Measurements from ENCODE around the gene PRCP. TPM values are rescaled to one million over a fixed set of nuclear protein-coding genes. Genes with fewer than 3 reads are reported as not detected.
A peak's percentile ranks its signal among the peaks of the same experiment; 100 is the strongest.

Gene PRCP
- polyA plus RNA-seq, 6 donors from 2014 or later = 133 to 176 (median 152) TPM

GRCh38 chr11:82902880-82903279 is 2.6 kb upstream of the PRCP start:
- Mint-ChIP-seq H3K36me3 (no peaks in the 10 kb centered on the region), H3K27me3 (no peaks in the 10 kb centered on the region), H3K27ac (peak overlapping the region in 1 of 6 donors; percentile 100), H3K4me3 (peak overlapping the region in 7 of 8 donors; percentile 4 to 99 (median 94)), H3K4me1 (peaks cover 44 to 54% (median 52%) of the 10 kb centered on the region in 3 donors), H3K9me3 (no peaks in the 10 kb centered on the region)
- no peak for DNase-seq
- ATAC-seq (ENCODE audit: low read depth in 2 of 2) = no peak

DNA sequence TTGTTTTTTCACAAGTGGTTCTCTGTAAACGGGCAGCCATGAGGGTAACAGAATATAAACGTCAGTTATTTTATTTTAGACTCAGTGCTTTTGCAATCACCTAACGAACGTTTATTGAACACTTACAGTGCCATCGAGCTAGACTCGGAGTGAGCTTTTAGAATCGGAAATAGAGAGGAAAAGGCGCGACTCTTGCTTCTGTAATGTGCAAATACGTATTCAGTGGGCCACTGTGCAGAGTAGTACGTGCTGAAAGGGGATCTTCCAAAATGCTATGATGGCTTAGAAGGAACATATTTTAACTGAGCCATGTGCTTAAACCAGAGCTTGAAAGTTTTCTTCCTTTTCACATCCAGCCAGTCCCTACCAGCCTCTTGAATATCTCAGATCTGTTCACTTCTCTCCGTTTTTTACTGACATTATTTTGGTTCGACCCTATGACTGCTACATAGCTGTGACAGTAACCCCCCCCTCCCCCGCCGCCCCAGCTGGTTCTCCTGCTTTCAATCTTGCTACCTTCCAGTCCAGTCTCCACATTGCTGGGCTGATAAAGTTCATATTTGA is 1.8 kb upstream of the PRCP start:
- no peaks in the 10 kb centered on the region for H3K9me3 Mint-ChIP-seq
- H3K27ac Mint-ChIP-seq = peak overlapping the region; percentile 99 to 100 (median 100)
- H3K4me3 Mint-ChIP-seq = peak overlapping the region; percentile 91 to 100 (median 99)
- ATAC-seq (ENCODE audit: low read depth in 2 of 2) = no peak
- no peak for DNase-seq
- no peaks in the 10 kb centered on the region for H3K27me3 Mint-ChIP-seq
- H3K4me1 Mint-ChIP-seq = peaks cover 45 to 53% (median 51%) of the 10 kb centered on the region in 3 donors
- H3K36me3 Mint-ChIP-seq = peaks cover 0 to 1% of the 10 kb centered on the region in 2 donors

DNA sequence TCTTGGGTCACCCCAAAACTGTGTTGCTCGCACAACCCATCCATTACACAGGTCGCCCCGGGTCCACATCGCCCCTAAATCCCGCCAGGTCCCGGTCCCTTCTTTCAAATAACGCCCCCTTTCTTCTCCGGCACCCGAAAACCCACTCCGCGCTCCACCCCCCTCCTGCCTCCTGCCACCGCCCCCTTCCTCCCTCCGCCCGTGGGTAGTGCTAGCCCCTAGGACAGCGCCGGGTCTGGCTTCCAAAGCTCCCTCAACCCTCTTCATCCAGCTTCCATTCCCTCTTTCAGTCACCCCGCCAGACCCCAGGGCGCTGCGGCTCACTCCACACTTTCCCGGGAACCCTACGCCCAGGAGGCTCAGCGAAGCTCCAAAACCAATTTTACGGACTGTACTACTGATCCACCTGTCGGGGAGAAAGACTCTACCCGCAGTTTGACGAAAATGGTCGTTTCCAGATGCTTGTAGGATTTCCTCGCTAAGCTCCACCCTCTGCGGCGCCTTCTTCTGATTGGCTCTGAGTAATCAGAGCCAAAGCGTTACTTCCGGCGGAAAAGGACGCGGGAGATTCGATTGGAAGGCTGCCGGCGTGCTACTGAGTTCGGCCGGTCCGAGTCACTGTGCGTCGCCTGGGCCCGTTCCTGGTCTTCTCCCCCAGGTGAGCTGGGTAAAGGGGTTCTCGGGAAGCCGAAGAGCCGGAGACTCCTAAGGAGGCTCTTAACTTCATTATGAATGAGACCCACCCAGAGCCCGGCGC is 1.1 kb upstream of the PRCP start, which contains the start of gene DDIAS:
TSS of gene DDIAS (plus strand) at position 572 of the 757 bp plus-strand sequence. CDS start 13,003 bp downstream, outside the sequence.
- peaks cover 48 to 53% (median 51%) of the 10 kb centered on the region in 3 donors for H3K4me1 Mint-ChIP-seq
- peaks cover 0 to 6% of the 10 kb centered on the region in 2 donors for H3K36me3 Mint-ChIP-seq
- DNase-seq = peak; percentile 95
- no peaks in the 10 kb centered on the region for H3K27me3 Mint-ChIP-seq
- H3K9me3 Mint-ChIP-seq = peaks cover 0 to 4% (median 0%) of the 10 kb centered on the region in 7 donors
- peak; percentile 62 to 64 for ATAC-seq (ENCODE audit: low read depth in 2 of 2)
- H3K4me3 Mint-ChIP-seq = peak within 1 kb of the TSS; percentile 91 to 100 (median 99)
- peak within 1 kb of the TSS; percentile 99 to 100 (median 100) for H3K27ac Mint-ChIP-seq

- peak overlapping the region; percentile 99 to 100 (median 100) for H3K27ac Mint-ChIP-seq
- peaks cover 0 to 10% (median 5%) of the 10 kb centered on the region in 7 donors for H3K9me3 Mint-ChIP-seq
- DNase-seq = no peak
Measured at GRCh38 chr11:82899957-82900276, 313 bp downstream of the PRCP start.

GRCh38 chr11:82899186-82899820 is 927 bp downstream of the PRCP start:
- H3K27ac Mint-ChIP-seq = peak overlapping the region; percentile 90 to 100 (median 100)
- H3K36me3 Mint-ChIP-seq = peaks cover 4 to 6% of the 10 kb centered on the region in 2 donors
- peak in 1 of 2 donors; percentile 4 for ATAC-seq (ENCODE audit: low read depth in 2 of 2)
- H3K9me3 Mint-ChIP-seq = peaks cover 0 to 10% (median 5%) of the 10 kb centered on the region in 7 donors
- H3K4me3 Mint-ChIP-seq = peak overlapping the region; percentile 91 to 100 (median 99)
- DNase-seq = peak; percentile 49
- H3K27me3 Mint-ChIP-seq = no peaks in the 10 kb centered on the region
- peaks cover 57 to 65% (median 61%) of the 10 kb centered on the region in 3 donors for H3K4me1 Mint-ChIP-seq

More at GRCh38 chr11:82899957-82900276, 313 bp downstream of the PRCP start:
- H3K36me3 Mint-ChIP-seq = peaks cover 4 to 6% of the 10 kb centered on the region in 2 donors
- no peak for ATAC-seq (ENCODE audit: low read depth in 2 of 2)
- peak overlapping the region; percentile 91 to 100 (median 99) for H3K4me3 Mint-ChIP-seq
- H3K4me1 Mint-ChIP-seq = peaks cover 57 to 62% (median 61%) of the 10 kb centered on the region in 3 donors
- no peaks in the 10 kb centered on the region for H3K27me3 Mint-ChIP-seq

- Mint-ChIP-seq H3K4me1 (peaks cover 57 to 72% (median 61%) of the 10 kb centered on the region in 3 donors), H3K36me3 (peaks cover 4 to 6% of the 10 kb centered on the region in 2 donors), H3K27me3 (no peaks in the 10 kb centered on the region), H3K4me3 (peak overlapping the region in 7 of 8 donors; percentile 31 to 99 (median 69)), H3K27ac (peak overlapping the region in 4 of 6 donors; percentile 39 to 99 (median 54)), H3K9me3 (peaks cover 0 to 10% (median 5%) of the 10 kb centered on the region in 7 donors)
- DNase-seq (no peak), ATAC-seq (ENCODE audit: low read depth in 2 of 2) (no peak)
Measured at GRCh38 chr11:82898241-82898640, 2.0 kb downstream of the PRCP start.

- H3K27ac Mint-ChIP-seq = peak overlapping the region; percentile 92 to 99 (median 97)
- no peaks in the 10 kb centered on the region for H3K27me3 Mint-ChIP-seq
- H3K4me3 Mint-ChIP-seq = peak overlapping the region in 7 of 8 donors; percentile 23 to 82 (median 64)
- H3K36me3 Mint-ChIP-seq = peaks cover 4 to 6% of the 10 kb centered on the region in 2 donors
- H3K9me3 Mint-ChIP-seq = peaks cover 0 to 10% (median 5%) of the 10 kb centered on the region in 7 donors
- ATAC-seq (ENCODE audit: low read depth in 2 of 2) (no peak), DNase-seq (no peak)
- peaks cover 47 to 62% (median 49%) of the 10 kb centered on the region in 3 donors for H3K4me1 Mint-ChIP-seq
Measured at GRCh38 chr11:82896183-82896582, 4.0 kb downstream of the PRCP start.

- H3K9me3 Mint-ChIP-seq = peaks cover 0 to 10% (median 5%) of the 10 kb centered on the region in 7 donors
- peak overlapping the region; percentile 92 to 99 (median 97) for H3K27ac Mint-ChIP-seq
- peak overlapping the region; percentile 23 to 82 (median 70) for H3K4me3 Mint-ChIP-seq
Measured at GRCh38 chr11:82895437-82896091, 4.7 kb downstream of the PRCP start.

DNA sequence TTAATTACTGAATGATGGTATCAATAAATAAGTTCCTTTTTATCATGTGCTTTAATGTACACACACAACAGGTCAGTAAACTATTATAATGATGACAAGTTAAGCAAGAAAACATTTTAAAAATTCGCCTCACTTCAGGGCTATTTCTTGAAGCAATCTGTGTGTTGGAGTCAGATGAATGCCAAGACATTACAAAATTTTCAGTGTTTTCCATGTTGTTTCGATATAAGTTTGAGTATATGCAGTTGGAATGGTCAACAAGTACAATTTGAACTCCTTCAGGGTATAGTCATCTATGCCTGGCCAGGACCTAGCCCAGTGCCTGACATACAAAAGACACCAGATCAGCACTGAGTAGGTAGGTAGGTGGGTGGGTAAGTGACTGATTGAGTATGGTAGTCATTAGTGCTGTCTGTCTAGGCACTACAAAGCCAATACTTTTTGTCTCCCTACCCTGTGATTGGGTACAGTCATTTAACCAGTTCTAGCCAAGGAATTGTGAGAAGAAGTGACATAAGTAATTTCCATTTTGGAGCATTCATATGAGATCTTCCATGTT is 7.5 kb downstream of the PRCP start:
- Mint-ChIP-seq H3K27me3 (no peaks in the 10 kb centered on the region), H3K4me1 (peaks cover 20 to 41% (median 25%) of the 10 kb centered on the region in 3 donors), H3K36me3 (peaks cover 4 to 6% of the 10 kb centered on the region in 2 donors), H3K4me3 (no peak overlapping the region), H3K27ac (peak overlapping the region in 5 of 6 donors; percentile 19 to 92 (median 81)), H3K9me3 (peaks cover 0 to 10% (median 5%) of the 10 kb centered on the region in 7 donors)
- DNase-seq (no peak), ATAC-seq (ENCODE audit: low read depth in 2 of 2) (no peak)

More at GRCh38 chr11:82895437-82896091, 4.7 kb downstream of the PRCP start:
- peak; percentile 71 to 72 for ATAC-seq (ENCODE audit: low read depth in 2 of 2)
- DNase-seq = peak; percentile 79
- H3K36me3 Mint-ChIP-seq = peaks cover 4 to 6% of the 10 kb centered on the region in 2 donors
- H3K4me1 Mint-ChIP-seq = peaks cover 42 to 62% (median 45%) of the 10 kb centered on the region in 3 donors
- no peaks in the 10 kb centered on the region for H3K27me3 Mint-ChIP-seq

DNA sequence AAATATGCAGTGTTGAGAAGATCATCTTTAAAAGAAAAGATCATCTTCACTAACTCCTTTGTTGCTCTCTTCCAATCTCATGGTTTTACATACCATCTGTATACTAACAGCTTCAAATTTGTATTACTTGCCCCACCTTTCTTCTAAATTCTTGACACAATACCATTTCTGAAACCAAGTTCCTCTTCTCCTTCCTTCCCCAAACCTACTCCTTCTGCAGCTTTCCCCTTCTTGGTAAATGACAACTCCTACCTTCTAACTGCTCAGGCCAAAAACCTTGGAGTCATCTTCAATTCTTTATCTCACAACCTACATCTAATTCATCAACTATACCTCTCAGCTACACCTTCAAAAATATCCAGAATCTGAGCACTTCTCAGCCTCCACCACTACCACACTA is 9.3 kb downstream of the PRCP start:
- Mint-ChIP-seq H3K4me3 (no peak overlapping the region), H3K27me3 (no peaks in the 10 kb centered on the region), H3K9me3 (peaks cover 0 to 4% (median 2%) of the 10 kb centered on the region in 7 donors), H3K36me3 (peaks cover 0 to 2% of the 10 kb centered on the region in 2 donors), H3K4me1 (peaks cover 15 to 26% (median 21%) of the 10 kb centered on the region in 3 donors), H3K27ac (no peak overlapping the region)
- ATAC-seq (ENCODE audit: low read depth in 2 of 2) (no peak), DNase-seq (no peak)

GRCh38 chr11:82890002-82890341 is 10.3 kb downstream of the PRCP start:
- Mint-ChIP-seq H3K9me3 (no peaks in the 10 kb centered on the region), H3K36me3 (no peaks in the 10 kb centered on the region), H3K27ac (no peak overlapping the region), H3K4me3 (no peak overlapping the region), H3K27me3 (no peaks in the 10 kb centered on the region), H3K4me1 (peaks cover 7 to 19% (median 13%) of the 10 kb centered on the region in 3 donors)
- ATAC-seq (ENCODE audit: low read depth in 2 of 2) = no peak
- DNase-seq = no peak

- no peak overlapping the region for H3K27ac Mint-ChIP-seq
- H3K4me3 Mint-ChIP-seq = no peak overlapping the region
- peaks cover 7 to 19% (median 13%) of the 10 kb centered on the region in 3 donors for H3K4me1 Mint-ChIP-seq
- peak; percentile 60 for DNase-seq
- peak; percentile 84 to 87 for ATAC-seq (ENCODE audit: low read depth in 2 of 2)
- no peaks in the 10 kb centered on the region for H3K36me3 Mint-ChIP-seq
- no peaks in the 10 kb centered on the region for H3K27me3 Mint-ChIP-seq
- H3K9me3 Mint-ChIP-seq = no peaks in the 10 kb centered on the region
Measured at GRCh38 chr11:82889133-82890001, 10.9 kb downstream of the PRCP start.
